K562 (cell line): ENCODE data around the gene TUT4. TPM values are rescaled to one million over a fixed set of nuclear protein-coding genes. Genes with fewer than 3 reads are reported as not detected.

Experiments used
- ATAC-seq: fragments of 200-7000 bp; cut with Tn5 transposase; 3 replicates; pipeline ENCODE4 v1.9.1; 2020; ENCODE audit warnings: moderate library complexity
- BruUV-seq: library from RNA; stranded (reverse); fragments of 400-500 nt; replicated peaks from 2 replicates; lab custom pipeline; 2021; lab: Mats Ljungman, UMichigan
- CTCF ChIA-PET: fragments of 300-600 bp; formaldehyde crosslinking; extraction: SDS; loops from one replicate; lab custom pipeline; 2021; ENCODE audit warnings: low intra/inter-chr PET ratio; lab: Yijun Ruan, JAX
- POLR2A ChIA-PET: fragments of 300-600, 350-650 bp; sonication (Branson Sonifier 250); formaldehyde crosslinking; extraction: SDS; loops from one replicate; lab custom pipeline; 2021; ENCODE audit warnings: antibody characterized with exemption, inconsistent platforms; lab: Yijun Ruan, JAX
- DNase-seq, 4 experiments: peaks; one replicate each; pipeline versions ENCODE4 v3.0.0 to v3.0.0-alpha.2; 2011 to 2018; ENCODE audit warnings: low spot score in 3 of 4, mixed read lengths in 3 of 4; ENCODE audit errors: extremely low read depth in 1 of 4
- FAIRE-seq: peaks from 2 replicates; lab custom pipeline; 2011; peaks lifted over from hg19 to GRCh38; lab: Jason Lieb, UNC
- H2AFZ ChIP-seq: 2 replicates; pipeline ENCODE4 v1.6.0; 2011; ENCODE audit warnings: low read depth, low read length, control low read depth, inconsistent platforms
- H3K27ac ChIP-seq: fragments of 200-600 bp; 3 replicates; pipeline ENCODE4 v1.8.0; 2011; ENCODE audit warnings: low read depth, mild to moderate bottlenecking, control low read depth, inconsistent platforms, low read length, moderate library complexity, mixed read lengths; ENCODE audit errors: extremely low read depth
- H3K27me3 ChIP-seq, 2 experiments: fragments of 300-600 bp in 1 of 2; 2 replicates in 1 of 2; 3 replicates in 1 of 2; pipeline versions ENCODE4 v1.6.0 to v1.8.0; 2011; ENCODE audit warnings: inconsistent platforms in 2 of 2, low read length in 2 of 2, mild to moderate bottlenecking in 1 of 2, mixed read lengths in 1 of 2, moderate library complexity in 1 of 2; ENCODE audit not compliant: control insufficient read depth in 2 of 2, insufficient read depth in 2 of 2
- H3K36me3 ChIP-seq: fragments of 300-600 bp; 3 replicates; pipeline ENCODE4 v1.8.0; 2011; ENCODE audit warnings: mild to moderate bottlenecking, low read length, inconsistent platforms; ENCODE audit not compliant: control insufficient read depth, insufficient read depth
- H3K4me1 ChIP-seq, 2 experiments: fragments of 200-600 bp in 1 of 2; replicated peaks in 1 of 2; 2 replicates in 1 of 2; 3 replicates in 1 of 2; pipeline versions ENCODE4 v1.5.1 to v1.8.0; 2011; ENCODE audit warnings: inconsistent platforms in 2 of 2, low read length in 2 of 2, mild to moderate bottlenecking in 1 of 2, mixed read lengths in 1 of 2, moderate library complexity in 1 of 2; ENCODE audit not compliant: control insufficient read depth in 2 of 2, insufficient read depth in 2 of 2
- H3K4me2 ChIP-seq: 2 replicates; pipeline ENCODE4 v1.6.1; 2011; ENCODE audit warnings: low read length, control low read depth, inconsistent platforms, mixed read lengths; ENCODE audit not compliant: insufficient read depth
- H3K4me3 ChIP-seq: fragments of 200-600 bp; sonication (generic), shearing (Covaris generic); 2 replicates; pipeline ENCODE4 v1.5.1; 2016; ENCODE audit warnings: control low read depth, inconsistent platforms
- H3K79me2 ChIP-seq: fragments of 200-600 bp; 3 replicates; pipeline ENCODE4 v1.8.0; 2011; ENCODE audit warnings: low read length, inconsistent platforms; ENCODE audit not compliant: control insufficient read depth, insufficient read depth
- H3K9ac ChIP-seq, 2 experiments: 2 replicates each; pipeline versions ENCODE4 v1.6.0 to v1.6.1; 2011; ENCODE audit warnings: low read depth in 2 of 2, low read length in 2 of 2, control low read depth in 1 of 2, inconsistent platforms in 1 of 2, mild to moderate bottlenecking in 1 of 2, mixed read lengths in 1 of 2; ENCODE audit not compliant: insufficient read depth in 1 of 2
- H3K9me1 ChIP-seq: one replicate; pipeline ENCODE4 v1.6.0; 2011; ENCODE audit warnings: inconsistent platforms, mild to moderate bottlenecking, low read length, moderate library complexity; ENCODE audit not compliant: control insufficient read depth, insufficient read depth
- H3K9me3 ChIP-seq: replicated peaks from 2 replicates; pipeline ENCODE4 v1.5.1; 2011; ENCODE audit warnings: low read depth, low read length, inconsistent platforms; ENCODE audit not compliant: control insufficient read depth, insufficient read depth
- H4K20me1 ChIP-seq: replicated peaks from 2 replicates; pipeline ENCODE4 v1.6.1; 2011; ENCODE audit warnings: low read length, inconsistent platforms, mixed read lengths; ENCODE audit not compliant: control insufficient read depth, insufficient read depth
- CHD1 ChIP-seq: fragments of 200-600 bp; sonication (generic); IDR thresholded peaks from one replicate; pipeline ENCODE4 v1.6.1; 2012; ENCODE audit warnings: mild to moderate bottlenecking, moderate library complexity, low read length, inconsistent platforms
- ELF1 ChIP-seq: fragments of 200-800 bp; sonication (Bioruptor generic); IDR thresholded peaks from 2 replicates; pipeline ENCODE4 v1.6.1; 2016; ENCODE audit warnings: missing genetic modification characterization, missing compliant biosample characterization
- FOSL1 ChIP-seq: fragments of 200-800 bp; sonication (Bioruptor generic); conservative IDR thresholded peaks from 2 replicates; pipeline ENCODE4 v1.6.1; 2016; ENCODE audit warnings: missing genetic modification characterization, missing compliant biosample characterization
- MYBL2 ChIP-seq, 2 experiments: fragments of 450-650 bp in 1 of 2; sonication (generic) in 1 of 2; formaldehyde crosslinking in 1 of 2; IDR thresholded peaks; 2 replicates each; pipeline versions ENCODE4 v1.6.1 to v1.8.1; 2017 to 2022; ENCODE audit warnings: borderline replicate concordance in 1 of 2, inconsistent platforms in 1 of 2, low read depth in 1 of 2, mild to moderate bottlenecking in 1 of 2, missing genetic modification reagents in 1 of 2, moderate library complexity in 1 of 2
- YY1 ChIP-seq, 3 experiments: IDR thresholded peaks; 2 replicates each; pipeline ENCODE4 v1.6.1; 2011; ENCODE audit warnings: low read length in 2 of 3, mild to moderate bottlenecking in 2 of 3, moderate library complexity in 2 of 3, borderline replicate concordance in 1 of 3, control low read depth in 1 of 3, low read depth in 1 of 3; ENCODE audit not compliant: insufficient read depth in 3 of 3, insufficient replicate concordance in 2 of 3, control insufficient read depth in 1 of 3, insufficient read length in 1 of 3; ENCODE audit errors: extremely low read depth in 1 of 3
- ZNF592 ChIP-seq: fragments of 450-650 bp; IDR thresholded peaks from 2 replicates; pipeline ENCODE4 v1.6.1; 2017; ENCODE audit warnings: antibody characterized with exemption, mild to moderate bottlenecking
- WGBS: fragments of 100-300 bp; shearing (Covaris generic); methylation state at CpG from one replicate; pipeline ENCODE4 v1.1.6; 2016; ENCODE audit warnings: low coverage, mixed read lengths; ENCODE audit not compliant: insufficient coverage; ENCODE audit errors: missing lambda C conversion rate; 5-methylcytosine and 5-hydroxymethylcytosine counted together
- in situ Hi-C: fragments of 300-500 bp; cut with MboI; formaldehyde crosslinking; loops from 4 replicates; pipeline ENCODE4 v1.15.0; 2018; ENCODE audit warnings: inconsistent platforms, mixed read lengths
- intact Hi-C: fragments of 100-400 bp; cut with micrococcal nuclease; formaldehyde crosslinking; loops from 2 replicates; pipeline ENCODE4 v1.14.2; 2022
- polyA plus RNA-seq, 8 experiments: library from polyadenylated mRNA; depleted of rRNA in 4 of 8; stranded (reverse) in 5 of 8; unstranded in 3 of 8; fragments of >200 nt; fragmentation: Nextera tagmentation in 2 of 8; fragmentation: Illumina TruSeq in 1 of 8; extraction: Ambion mirVana in 2 of 8; extraction: Trizol in 1 of 8; gene quantifications; 2 replicates each; pipeline versions ENCODE4 v1.2.1 to v1.2.3, GENCODE V29; 2011 to 2014; ENCODE audit warnings: inconsistent platforms in 1 of 8, missing spikeins in 1 of 8
- total RNA-seq, 7 experiments: library from RNA; depleted of rRNA in 6 of 7; stranded (reverse); fragments of >200 nt in 6 of 7; fragmentation: Illumina TruSeq in 2 of 7; extraction: Trizol in 2 of 7; gene quantifications; 2 replicates each; pipeline versions ENCODE4 v1.2.1 to v1.2.3, GENCODE V29; 2011 to 2021; ENCODE audit warnings: low replicate concordance in 1 of 7

TUT4 gene
- total and polyA plus RNA-seq, 9 of the 15 experiments (the other 6 are each of a cell fraction or from before 2014, with no cell fraction given): 15.8 to 53.5 (median 36.7) TPM

DNA sequence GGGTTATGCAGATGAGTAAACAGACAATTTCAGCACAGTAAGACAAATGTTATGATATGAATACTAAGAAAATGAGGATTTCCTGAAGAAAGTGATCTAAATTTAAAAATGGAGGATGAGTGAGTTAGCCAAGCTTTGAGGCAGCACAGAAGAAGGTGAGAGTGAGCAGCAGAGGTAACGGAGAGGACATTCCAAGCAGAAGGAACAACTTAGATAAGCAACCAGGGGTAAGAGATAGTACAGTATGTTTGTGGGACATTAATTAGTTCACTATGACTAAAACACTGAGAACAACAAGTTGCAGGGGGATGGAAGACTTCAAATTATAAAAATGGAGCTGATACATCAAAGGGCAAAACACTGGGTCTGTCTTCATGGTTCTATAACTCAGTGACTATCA lies 125.7 kb downstream of the TUT4 start (continued):
- TF ChIP-seq MYBL2 (IDR thresholded peaks at IDR 0.05; ENCODE audit: low read depth): no peak
- no peak for TF ChIP-seq MYBL2 (CRISPR knock-in tag; IDR thresholded peaks at IDR 0.05; ENCODE audit: borderline replicate concordance)
- TF ChIP-seq YY1 (IDR thresholded peaks at IDR 0.05; ENCODE audit: borderline replicate concordance in 1 of 3, control insufficient read depth in 1 of 3, extremely low read depth in 1 of 3, insufficient read depth in 3 of 3, insufficient read length in 1 of 3, insufficient replicate concordance in 2 of 3, low read depth in 1 of 3, low read length in 2 of 3): peak in 1 of 3 experiments; percentile 20

DNA sequence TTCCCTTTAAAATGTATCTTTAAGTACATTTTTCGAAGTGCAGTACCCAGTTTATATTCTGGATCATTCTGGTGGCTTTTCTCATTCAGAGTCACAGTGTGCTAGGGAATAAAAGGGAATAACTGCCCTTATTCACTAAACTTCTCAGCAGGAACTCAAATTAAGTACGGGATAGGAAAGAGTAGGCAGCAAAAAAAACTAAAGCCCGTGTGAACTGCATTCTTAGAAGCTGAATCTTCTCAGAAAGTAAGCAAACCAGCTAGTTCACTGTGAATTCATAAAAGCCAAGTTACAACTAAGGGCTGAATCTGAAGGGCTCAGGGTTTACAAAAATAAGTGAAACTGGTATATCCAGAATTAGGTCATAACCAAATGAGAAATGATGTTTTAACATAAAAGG lies 126.5 kb downstream of the TUT4 start:
- DNase-seq (no peak), ATAC-seq (no peak), FAIRE-seq (no peak)
- Histone ChIP-seq H2AFZ (no peak overlapping the region), H3K4me2 (no peak overlapping the region), H3K79me2 (no peaks in the 10 kb centered on the region), H3K27me3 (no peaks in the 10 kb centered on the region), H3K27ac (peak overlapping the region; percentile 54; the same call in 1 of the 3 replicates), H3K9me3 (no peaks in the 10 kb centered on the region), H4K20me1 (no peaks in the 10 kb centered on the region), H3K9me1 (no peaks in the 10 kb centered on the region), H3K36me3 (peaks cover 44% of the 10 kb centered on the region; the same call in 2 of the 3 replicates), H3K4me3 (no peak overlapping the region), H3K9ac (no peak overlapping the region), H3K4me1 (peaks cover 0 to 21% of the 10 kb centered on the region in 2 experiments; a peak in 4 of 5 replicates)
- TF ChIP-seq CHD1 (no peak), ZNF592 (0 out of 2 replicates have a peak, but pooled peaks have one; percentile 15), FOSL1 (tag) (0 out of 2 replicates have a peak, but pooled peaks have one; percentile 5), ELF1 (tag) (no peak)
- in situ Hi-C loops (no loop called here), intact Hi-C loops (no loop called here)
- ChIA-PET CTCF (no interaction called here), POLR2A (interaction anchor here (0.8 to 1.5 kb wide), 4 partner anchors 13 to 21 kb away, joined by 3 to 4 read pairs (median 4); no protein-coding TSS in a partner anchor)
- WGBS: 73% methylated on average over 3 of the region's 3 CpGs
- no TSS peak for BruUV-seq
